ENCODE results near the gene ST8SIA2. TPM values are rescaled to one million over a fixed set of nuclear protein-coding genes. Genes with fewer than 3 reads are reported as not detected.

The ST8SIA2 gene
- total RNA-seq: not detected

DNA sequence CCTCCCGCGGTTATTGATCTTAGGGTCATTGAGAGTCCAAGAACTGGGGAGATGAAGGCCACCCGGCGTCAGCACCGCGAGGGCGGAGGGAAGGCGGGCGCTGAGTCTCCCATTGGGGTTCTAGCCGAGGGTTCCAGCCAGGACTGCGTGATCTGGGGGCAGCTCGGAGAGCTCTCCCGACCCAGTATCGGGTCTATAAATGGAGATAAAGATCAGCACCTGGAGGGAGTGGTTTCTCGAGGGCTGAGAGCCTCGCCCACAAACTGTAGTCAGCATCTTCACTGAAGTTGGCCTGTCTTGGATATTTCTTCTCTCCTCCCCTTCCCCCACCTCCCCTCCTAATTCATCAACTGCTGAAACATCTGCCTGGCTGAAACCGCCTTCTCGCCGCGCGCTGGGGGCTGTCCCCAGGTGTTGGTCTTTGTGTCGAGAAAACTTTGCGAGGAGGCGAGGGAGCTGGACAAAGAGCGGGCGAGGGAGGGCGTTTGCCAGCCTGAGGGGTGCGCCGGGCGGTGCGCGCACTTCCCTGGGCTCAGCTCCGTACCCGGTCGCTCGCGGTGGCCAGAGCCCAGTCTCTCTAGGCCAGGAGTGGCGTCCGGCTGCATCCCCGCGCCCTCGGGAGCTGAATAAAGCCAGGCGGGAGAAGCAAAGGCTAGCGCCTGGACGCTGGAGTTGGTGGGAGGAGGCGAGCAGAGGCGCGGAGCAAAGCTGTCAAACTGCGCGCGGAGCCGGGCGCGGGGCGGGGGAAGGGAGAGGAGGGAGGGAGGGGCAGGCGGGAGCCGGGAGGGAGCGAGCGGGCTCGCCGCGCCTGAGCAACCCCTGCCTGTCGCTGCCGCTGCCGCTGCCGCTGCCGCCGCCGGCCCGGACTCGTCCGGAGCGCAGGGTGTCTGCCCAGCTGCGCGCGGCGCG, at the start of gene ST8SIA2:
ST8SIA2 (plus strand) TSS at position 811 of the 909 bp plus-strand sequence. CDS start 184 bp downstream, outside the sequence.
- Mint-ChIP-seq H3K4me3 (peak within 1 kb of the TSS; percentile 27 to 79), H3K9me3 (no peaks in the 10 kb centered on the region), H3K27ac (no peak within 1 kb of the TSS), H3K4me1 (ENCODE audit: low read depth) (peaks cover 11% of the 10 kb centered on the region), H3K36me3 (ENCODE audit: insufficient read depth in 2 of 2) (no peaks in the 10 kb centered on the region), H3K27me3 (ENCODE audit: low read depth) (peaks cover 79% of the 10 kb centered on the region)
- no peak for DNase-seq
- peak in 1 of 2 donors; percentile 18 for ATAC-seq (replicated peaks in 1 of 2)

GRCh38 chr15:92343924-92344643, 49.6 kb upstream of the ST8SIA2 start:
- no peaks in the 10 kb centered on the region for H3K36me3 Mint-ChIP-seq (ENCODE audit: insufficient read depth in 2 of 2)
- H3K4me1 Mint-ChIP-seq (ENCODE audit: low read depth): no peaks in the 10 kb centered on the region
- peaks cover 0 to 1% of the 10 kb centered on the region in 2 donors for H3K9me3 Mint-ChIP-seq
- no peak overlapping the region for H3K27ac Mint-ChIP-seq
- H3K4me3 Mint-ChIP-seq: no peak overlapping the region
- no peak for DNase-seq
- ATAC-seq (replicated peaks in 1 of 2): no peak
- peaks cover 16% of the 10 kb centered on the region for H3K27me3 Mint-ChIP-seq (ENCODE audit: low read depth)

DNA sequence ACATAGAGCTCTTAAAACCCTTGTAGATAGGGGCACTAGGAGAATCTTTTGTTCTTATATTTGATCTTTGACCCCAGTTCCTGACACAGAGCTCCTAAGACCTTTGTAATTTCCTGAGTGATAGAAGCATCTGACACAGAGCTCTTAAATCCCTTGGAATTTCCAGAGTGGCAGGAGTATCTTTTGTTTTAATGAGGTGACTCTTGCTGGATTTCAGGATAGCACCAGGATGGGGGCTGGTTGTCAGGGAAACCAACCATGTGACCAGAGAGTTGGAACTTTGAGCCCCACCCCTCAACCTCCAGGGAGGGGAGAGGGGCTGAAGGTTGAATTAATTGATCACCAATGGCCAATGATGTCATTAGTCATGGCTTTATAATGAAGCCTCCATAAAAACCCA, 47.6 kb upstream of the ST8SIA2 start:
- Mint-ChIP-seq H3K9me3 (peaks cover 0 to 1% of the 10 kb centered on the region in 2 donors), H3K4me3 (no peak overlapping the region), H3K36me3 (ENCODE audit: insufficient read depth in 2 of 2) (no peaks in the 10 kb centered on the region), H3K4me1 (ENCODE audit: low read depth) (no peaks in the 10 kb centered on the region), H3K27ac (no peak overlapping the region), H3K27me3 (ENCODE audit: low read depth) (peaks cover 16% of the 10 kb centered on the region)
- DNase-seq: no peak
- no peak for ATAC-seq (replicated peaks in 1 of 2)

DNA sequence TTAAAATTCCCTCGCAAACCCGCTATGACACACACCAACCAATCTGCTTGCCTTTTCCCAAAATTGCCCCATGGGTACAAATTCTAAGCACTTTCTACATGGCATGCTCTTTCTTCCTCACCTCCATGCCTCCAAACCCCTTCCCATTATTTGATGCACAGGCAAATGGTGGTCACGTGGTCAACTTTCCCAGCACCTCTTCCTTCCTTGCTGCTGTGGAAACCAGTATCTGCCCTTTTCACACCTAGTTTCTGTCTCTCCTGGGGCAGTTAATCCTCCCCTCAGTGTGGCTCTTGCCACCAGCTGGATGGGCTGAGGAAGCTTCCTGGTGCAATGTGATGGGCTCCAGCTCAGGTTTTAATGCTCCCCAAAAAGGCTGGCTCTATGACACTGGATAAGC, 38.4 kb upstream of the ST8SIA2 start:
- H3K27me3 Mint-ChIP-seq (ENCODE audit: low read depth): peaks cover 23% of the 10 kb centered on the region
- no peaks in the 10 kb centered on the region for H3K36me3 Mint-ChIP-seq (ENCODE audit: insufficient read depth in 2 of 2)
- H3K27ac Mint-ChIP-seq: no peak overlapping the region
- H3K4me3 Mint-ChIP-seq: no peak overlapping the region
- no peak for ATAC-seq (replicated peaks in 1 of 2)
- H3K4me1 Mint-ChIP-seq (ENCODE audit: low read depth): no peaks in the 10 kb centered on the region
- H3K9me3 Mint-ChIP-seq: no peaks in the 10 kb centered on the region
- DNase-seq: no peak

DNA sequence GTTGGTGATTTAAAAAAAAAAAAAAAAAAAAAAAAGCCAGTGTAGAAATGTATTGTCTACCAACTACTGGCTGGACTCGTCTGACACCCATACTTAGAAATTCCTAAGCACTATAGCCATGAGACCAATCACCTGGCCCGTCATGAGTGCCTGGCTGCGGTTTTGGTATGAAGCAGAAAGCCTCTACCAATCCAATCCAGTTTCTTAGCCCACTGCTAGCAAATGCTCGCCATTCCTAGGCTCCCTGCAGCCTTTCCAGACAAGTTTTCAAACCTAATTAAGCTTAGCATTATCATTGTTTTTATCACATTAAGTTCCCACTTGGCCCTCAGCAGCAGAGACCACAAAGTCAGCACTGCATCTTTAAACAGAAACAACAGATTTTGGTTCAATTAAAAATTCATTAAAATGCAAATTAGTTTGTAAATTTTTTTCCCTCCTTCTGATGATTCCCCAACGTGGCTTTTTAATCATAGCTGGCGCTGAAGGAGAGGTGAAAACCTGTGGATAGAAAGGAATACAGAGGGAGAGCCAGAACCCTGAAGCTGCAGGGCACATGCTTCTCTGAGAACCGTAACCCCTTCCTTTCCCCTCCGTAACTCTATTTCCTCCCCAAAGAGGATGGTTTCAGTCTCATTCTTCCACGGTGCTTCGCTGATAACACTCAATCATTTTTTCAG, 32.2 kb upstream of the ST8SIA2 start:
- Mint-ChIP-seq H3K4me3 (no peak overlapping the region), H3K27me3 (ENCODE audit: low read depth) (peaks cover 15% of the 10 kb centered on the region), H3K9me3 (no peaks in the 10 kb centered on the region), H3K4me1 (ENCODE audit: low read depth) (no peaks in the 10 kb centered on the region), H3K27ac (no peak overlapping the region), H3K36me3 (ENCODE audit: insufficient read depth in 2 of 2) (no peaks in the 10 kb centered on the region)
- no peak for ATAC-seq (replicated peaks in 1 of 2)
- DNase-seq: no peak

GRCh38 chr15:92362001-92362350, 31.7 kb upstream of the ST8SIA2 start:
- H3K9me3 Mint-ChIP-seq: no peaks in the 10 kb centered on the region
- no peaks in the 10 kb centered on the region for H3K36me3 Mint-ChIP-seq (ENCODE audit: insufficient read depth in 2 of 2)
- peaks cover 15% of the 10 kb centered on the region for H3K27me3 Mint-ChIP-seq (ENCODE audit: low read depth)
- H3K4me1 Mint-ChIP-seq (ENCODE audit: low read depth): no peaks in the 10 kb centered on the region
- no peak for ATAC-seq (replicated peaks in 1 of 2)
- H3K4me3 Mint-ChIP-seq: no peak overlapping the region
- no peak for DNase-seq
- H3K27ac Mint-ChIP-seq: no peak overlapping the region

DNA sequence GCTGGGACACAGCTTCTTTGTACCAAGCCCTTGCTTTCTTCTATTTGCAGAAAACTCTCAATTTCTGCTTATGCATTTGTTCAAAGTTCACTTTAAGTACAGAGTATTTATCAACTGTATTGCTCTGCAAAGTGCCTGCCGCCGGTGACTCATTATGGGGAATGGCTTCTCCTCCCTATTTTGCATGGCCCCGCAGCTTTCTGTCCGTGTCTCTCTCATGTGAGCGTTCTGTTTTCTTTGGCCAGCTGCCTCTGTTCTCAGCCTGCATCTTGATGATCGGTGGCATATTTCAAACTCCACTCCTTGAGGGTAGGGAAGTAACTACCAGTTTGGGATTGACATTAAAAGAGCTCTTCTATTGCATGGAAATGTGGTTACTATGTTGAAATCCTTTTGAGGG, 28.6 kb upstream of the ST8SIA2 start:
- no peaks in the 10 kb centered on the region for H3K36me3 Mint-ChIP-seq (ENCODE audit: insufficient read depth in 2 of 2)
- H3K27ac Mint-ChIP-seq: no peak overlapping the region
- no peaks in the 10 kb centered on the region for H3K4me1 Mint-ChIP-seq (ENCODE audit: low read depth)
- H3K9me3 Mint-ChIP-seq: peaks cover 0 to 2% of the 10 kb centered on the region in 2 donors
- DNase-seq (no peak), ATAC-seq (replicated peaks in 1 of 2) (no peak)
- H3K4me3 Mint-ChIP-seq: no peak overlapping the region
- H3K27me3 Mint-ChIP-seq (ENCODE audit: low read depth): peaks cover 6% of the 10 kb centered on the region

- H3K9me3 Mint-ChIP-seq: peaks cover 0 to 2% of the 10 kb centered on the region in 2 donors
- ATAC-seq (replicated peaks in 1 of 2) (no peak), DNase-seq (no peak)
- H3K4me1 Mint-ChIP-seq (ENCODE audit: low read depth): no peaks in the 10 kb centered on the region
- no peak overlapping the region for H3K27ac Mint-ChIP-seq
- peaks cover 6% of the 10 kb centered on the region for H3K27me3 Mint-ChIP-seq (ENCODE audit: low read depth)
- no peak overlapping the region for H3K4me3 Mint-ChIP-seq
- H3K36me3 Mint-ChIP-seq (ENCODE audit: insufficient read depth in 2 of 2): no peaks in the 10 kb centered on the region
These were observed 27.8 kb upstream of the ST8SIA2 start for GRCh38 chr15:92365906-92366305.

DNA sequence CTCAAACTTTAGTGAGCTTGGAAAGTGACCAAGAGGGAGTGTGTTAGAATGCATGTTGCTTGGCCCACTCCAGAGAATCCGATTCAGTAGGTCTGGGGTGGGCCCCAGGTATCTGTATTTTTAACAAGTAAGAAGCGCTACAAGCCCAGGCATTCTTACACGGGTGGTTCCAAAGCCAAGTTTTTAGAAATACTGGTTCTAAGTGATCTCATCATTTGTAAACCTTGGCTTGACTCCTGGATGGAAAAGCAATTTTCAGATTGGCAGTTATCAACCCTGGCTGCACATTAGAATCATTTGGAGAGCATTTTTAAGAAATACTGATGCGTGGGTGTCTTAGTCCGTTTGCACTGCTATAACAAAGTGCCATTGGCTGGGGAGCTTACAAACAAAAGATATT, 27.3 kb upstream of the ST8SIA2 start:
- Mint-ChIP-seq H3K27me3 (ENCODE audit: low read depth) (peaks cover 6% of the 10 kb centered on the region), H3K9me3 (peaks cover 0 to 2% of the 10 kb centered on the region in 2 donors), H3K27ac (no peak overlapping the region), H3K4me1 (ENCODE audit: low read depth) (no peaks in the 10 kb centered on the region), H3K4me3 (no peak overlapping the region), H3K36me3 (ENCODE audit: insufficient read depth in 2 of 2) (no peaks in the 10 kb centered on the region)
- no peak for DNase-seq
- no peak for ATAC-seq (replicated peaks in 1 of 2)

DNA sequence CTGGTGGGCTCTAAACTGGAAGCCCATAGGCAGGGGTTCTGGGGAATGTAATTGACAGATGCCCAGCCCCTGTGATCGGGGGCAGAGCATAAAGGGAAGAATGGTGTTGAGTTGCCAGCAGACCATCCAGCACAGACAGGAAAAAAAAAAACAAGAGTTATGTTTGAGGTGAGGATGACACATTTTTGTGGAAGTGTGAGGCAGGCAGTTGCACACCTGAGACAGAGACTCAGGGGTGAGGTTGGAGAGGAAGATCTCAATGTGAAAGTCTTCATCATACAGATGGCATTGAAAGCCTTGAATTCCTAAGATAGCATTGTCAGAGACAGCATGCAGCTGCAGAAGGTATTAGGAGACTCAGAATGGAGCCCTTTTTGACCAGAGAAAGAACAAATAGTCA, 18.6 kb upstream of the ST8SIA2 start:
- no peak for ATAC-seq (replicated peaks in 1 of 2)
- H3K27me3 Mint-ChIP-seq (ENCODE audit: low read depth): peaks cover 23% of the 10 kb centered on the region
- H3K27ac Mint-ChIP-seq: no peak overlapping the region
- H3K9me3 Mint-ChIP-seq: peaks cover 0 to 1% of the 10 kb centered on the region in 2 donors
- H3K4me3 Mint-ChIP-seq: no peak overlapping the region
- H3K4me1 Mint-ChIP-seq (ENCODE audit: low read depth): no peaks in the 10 kb centered on the region
- H3K36me3 Mint-ChIP-seq (ENCODE audit: insufficient read depth in 2 of 2): no peaks in the 10 kb centered on the region
- no peak for DNase-seq

- Mint-ChIP-seq H3K4me3 (no peak overlapping the region), H3K36me3 (ENCODE audit: insufficient read depth in 2 of 2) (no peaks in the 10 kb centered on the region), H3K27me3 (ENCODE audit: low read depth) (peaks cover 29% of the 10 kb centered on the region), H3K9me3 (peaks cover 1 to 2% of the 10 kb centered on the region in 2 donors), H3K27ac (no peak overlapping the region), H3K4me1 (ENCODE audit: low read depth) (no peaks in the 10 kb centered on the region)
- no peak for DNase-seq
- ATAC-seq (replicated peaks in 1 of 2): no peak
These were observed 17.6 kb upstream of the ST8SIA2 start for GRCh38 chr15:92376109-92376508.

GRCh38 chr15:92377083-92377789, 16.4 kb upstream of the ST8SIA2 start:
- H3K4me1 Mint-ChIP-seq (ENCODE audit: low read depth): no peaks in the 10 kb centered on the region

More at GRCh38 chr15:92377083-92377789, 16.4 kb upstream of the ST8SIA2 start:
- DNase-seq (no peak), ATAC-seq (replicated peaks in 1 of 2) (no peak)
- H3K36me3 Mint-ChIP-seq (ENCODE audit: insufficient read depth in 2 of 2): no peaks in the 10 kb centered on the region
- H3K4me3 Mint-ChIP-seq: no peak overlapping the region
- H3K9me3 Mint-ChIP-seq: peaks cover 1 to 2% of the 10 kb centered on the region in 2 donors
- peaks cover 32% of the 10 kb centered on the region for H3K27me3 Mint-ChIP-seq (ENCODE audit: low read depth)
- H3K27ac Mint-ChIP-seq: no peak overlapping the region

All from activated T-cell treated with anti-CD3 and anti-CD28 coated beads, Interleukin-2, amount 50 U/mL, for 72 hours (primary cell).